Body of pancreas (tissue), 4 donors: Measurements from ENCODE around the gene SETD6. TPM values are rescaled to one million over a fixed set of nuclear protein-coding genes. Genes with fewer than 3 reads are reported as not detected.

Source experiments
- ATAC-seq: fragments of 150-250 bp; one replicate; pipeline ENCODE4 v1.9.1; 2016
- DNase-seq, 4 donors: peaks; one replicate each; pipeline ENCODE4 v3.0.0-alpha.2; 2019
- H3K27ac ChIP-seq, 4 donors: fragments of 200-600 bp; sonication (generic); 1 replicate in 3 of 4; 2 replicates in 1 of 4; pipeline versions ENCODE4 v1.5.1 to v1.6.1; 2016 to 2019; ENCODE audit warnings: mild to moderate bottlenecking in 1 of 4, mixed read lengths in 1 of 4, moderate library complexity in 1 of 4
- H3K27me3 ChIP-seq, 2 donors: fragments of 200-600 bp; sonication (generic); one replicate each; pipeline ENCODE4 v1.6.0; 2016; ENCODE audit warnings: mild to moderate bottlenecking in 1 of 2
- H3K36me3 ChIP-seq, 2 donors: fragments of 200-600 bp; sonication (generic); replicated peaks in 1 of 2; 2 replicates each; pipeline ENCODE4 v1.5.1; 2016; ENCODE audit warnings: low read depth in 2 of 2; ENCODE audit not compliant: insufficient read depth in 1 of 2
- H3K4me1 ChIP-seq: fragments of 200-600 bp; sonication (generic); one replicate; pipeline ENCODE4 v1.6.0; 2016
- H3K4me3 ChIP-seq, 2 donors: fragments of 200-600 bp; sonication (generic); 1 replicate in 1 of 2; 2 replicates in 1 of 2; pipeline ENCODE4 v1.5.1; 2016 to 2019
- H3K9me3 ChIP-seq, 3 donors: fragments of 200-600 bp; sonication (generic); 1 replicate in 2 of 3; 2 replicates in 1 of 3; pipeline ENCODE4 v1.5.1; 2016
- POLR2A ChIP-seq, 3 donors: fragments of 450-650 bp; IDR thresholded peaks; one replicate each; pipeline ENCODE4 v1.6.1; 2016; ENCODE audit warnings: antibody characterized with exemption in 3 of 3, mild to moderate bottlenecking in 2 of 3
- WGBS, 2 donors: methylation state at CpG; one replicate each; pipeline ENCODE4 v1.1.5; 2017; 5-methylcytosine and 5-hydroxymethylcytosine counted together
- intact Hi-C: fragments of 100-400 bp; cut with DNase I; formaldehyde crosslinking; loops from one replicate; pipeline ENCODE4 v1.15.1; 2023
- total RNA-seq, 2 donors: library from RNA; depleted of rRNA; stranded (reverse); fragments of >200 nt; gene quantifications; one replicate each; pipeline ENCODE4 v1.1.0, GENCODE V29; 2016
- TF ChIP-seq, protein P1 (sequence below), 7 experiments: fragments of 450-650 bp in 4 of 7; fragments of 200-600 bp in 3 of 7; sonication (generic) in 3 of 7; IDR thresholded peaks; one replicate each; pipeline ENCODE4 v1.5.1; 2016 to 2019; ENCODE audit warnings: antibody characterized with exemption in 7 of 7

The SETD6 gene
- total RNA-seq, 2 donors from 2014 or later = 67.7 to 80.8 TPM

DNA sequence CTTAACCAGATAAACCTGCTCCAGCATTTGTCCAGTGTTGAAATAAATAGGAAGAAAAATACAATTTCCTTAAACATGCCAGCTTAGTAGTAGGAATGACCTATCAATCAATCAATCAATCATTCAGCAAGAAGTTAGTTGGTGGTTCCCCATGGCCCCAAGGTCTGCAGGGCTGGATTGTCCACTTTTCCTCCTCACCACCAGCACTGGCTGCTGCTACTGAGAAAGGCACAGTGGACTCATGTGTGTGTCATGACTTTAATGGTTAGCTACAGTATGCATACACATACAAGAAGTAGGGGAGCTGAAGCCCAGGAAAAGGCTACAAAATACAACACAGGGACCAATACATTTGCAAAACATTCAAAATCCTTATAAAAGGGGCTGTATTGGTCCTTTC is 4.4 kb downstream of the SETD6 start:
- Histone ChIP-seq H3K4me3 (no peak overlapping the region), H3K4me1 (peaks cover 15% of the 10 kb centered on the region), H3K27me3 (no peaks in the 10 kb centered on the region), H3K27ac (no peak overlapping the region), H3K36me3 (peaks cover 13 to 43% of the 10 kb centered on the region in 2 donors), H3K9me3 (no peaks in the 10 kb centered on the region)
- DNase-seq (no peak), ATAC-seq (no peak)
- intact Hi-C loops = no loop called here
- TF ChIP-seq, protein P1, sequence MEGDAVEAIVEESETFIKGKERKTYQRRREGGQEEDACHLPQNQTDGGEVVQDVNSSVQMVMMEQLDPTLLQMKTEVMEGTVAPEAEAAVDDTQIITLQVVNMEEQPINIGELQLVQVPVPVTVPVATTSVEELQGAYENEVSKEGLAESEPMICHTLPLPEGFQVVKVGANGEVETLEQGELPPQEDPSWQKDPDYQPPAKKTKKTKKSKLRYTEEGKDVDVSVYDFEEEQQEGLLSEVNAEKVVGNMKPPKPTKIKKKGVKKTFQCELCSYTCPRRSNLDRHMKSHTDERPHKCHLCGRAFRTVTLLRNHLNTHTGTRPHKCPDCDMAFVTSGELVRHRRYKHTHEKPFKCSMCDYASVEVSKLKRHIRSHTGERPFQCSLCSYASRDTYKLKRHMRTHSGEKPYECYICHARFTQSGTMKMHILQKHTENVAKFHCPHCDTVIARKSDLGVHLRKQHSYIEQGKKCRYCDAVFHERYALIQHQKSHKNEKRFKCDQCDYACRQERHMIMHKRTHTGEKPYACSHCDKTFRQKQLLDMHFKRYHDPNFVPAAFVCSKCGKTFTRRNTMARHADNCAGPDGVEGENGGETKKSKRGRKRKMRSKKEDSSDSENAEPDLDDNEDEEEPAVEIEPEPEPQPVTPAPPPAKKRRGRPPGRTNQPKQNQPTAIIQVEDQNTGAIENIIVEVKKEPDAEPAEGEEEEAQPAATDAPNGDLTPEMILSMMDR (IDR thresholded peaks at IDR 0.05) = no peak
- no peak for TF ChIP-seq POLR2A (IDR thresholded peaks at IDR 0.05)

- no peak for DNase-seq
- 86 to 92% methylated on average over 5 of the region's 5 CpGs for WGBS, 2 donors
These were observed 14.9 kb downstream of the SETD6 start for GRCh38 chr16:58530179-58530578.

GRCh38 chr16:58532414-58532813 is 17.1 kb downstream of the SETD6 start:
- intact Hi-C loops = loop anchor here (5.0 kb wide), 1 partner anchor 45 kb away; no protein-coding TSS in a partner anchor
- Histone ChIP-seq H3K27me3 (no peaks in the 10 kb centered on the region), H3K36me3 (peaks cover 16 to 39% of the 10 kb centered on the region in 2 donors), H3K4me1 (peaks cover 7% of the 10 kb centered on the region), H3K27ac (no peak overlapping the region), H3K9me3 (no peaks in the 10 kb centered on the region), H3K4me3 (no peak overlapping the region)
- WGBS, 2 donors = 90 to 95% methylated on average over 3 of the region's 3 CpGs
- no peak for TF ChIP-seq POLR2A (IDR thresholded peaks at IDR 0.05)
- TF ChIP-seq, protein P1 (IDR thresholded peaks at IDR 0.05) = no peak
- DNase-seq (no peak), ATAC-seq (no peak)

More at GRCh38 chr16:58530179-58530578, 14.9 kb downstream of the SETD6 start:
- no peaks in the 10 kb centered on the region for H3K9me3 ChIP-seq
- no peak for ATAC-seq
- H3K4me1 ChIP-seq = peaks cover 3% of the 10 kb centered on the region
- H3K27me3 ChIP-seq = no peaks in the 10 kb centered on the region
- TF ChIP-seq POLR2A (IDR thresholded peaks at IDR 0.05) = no peak
- TF ChIP-seq, protein P1 (IDR thresholded peaks at IDR 0.05) = no peak
- H3K4me3 ChIP-seq = no peak overlapping the region
- intact Hi-C loops = loop anchor here (5.0 kb wide), 1 partner anchor 47 kb away; no protein-coding TSS in a partner anchor
- H3K27ac ChIP-seq = no peak overlapping the region
- peaks cover 26 to 41% of the 10 kb centered on the region in 2 donors for H3K36me3 ChIP-seq

DNA sequence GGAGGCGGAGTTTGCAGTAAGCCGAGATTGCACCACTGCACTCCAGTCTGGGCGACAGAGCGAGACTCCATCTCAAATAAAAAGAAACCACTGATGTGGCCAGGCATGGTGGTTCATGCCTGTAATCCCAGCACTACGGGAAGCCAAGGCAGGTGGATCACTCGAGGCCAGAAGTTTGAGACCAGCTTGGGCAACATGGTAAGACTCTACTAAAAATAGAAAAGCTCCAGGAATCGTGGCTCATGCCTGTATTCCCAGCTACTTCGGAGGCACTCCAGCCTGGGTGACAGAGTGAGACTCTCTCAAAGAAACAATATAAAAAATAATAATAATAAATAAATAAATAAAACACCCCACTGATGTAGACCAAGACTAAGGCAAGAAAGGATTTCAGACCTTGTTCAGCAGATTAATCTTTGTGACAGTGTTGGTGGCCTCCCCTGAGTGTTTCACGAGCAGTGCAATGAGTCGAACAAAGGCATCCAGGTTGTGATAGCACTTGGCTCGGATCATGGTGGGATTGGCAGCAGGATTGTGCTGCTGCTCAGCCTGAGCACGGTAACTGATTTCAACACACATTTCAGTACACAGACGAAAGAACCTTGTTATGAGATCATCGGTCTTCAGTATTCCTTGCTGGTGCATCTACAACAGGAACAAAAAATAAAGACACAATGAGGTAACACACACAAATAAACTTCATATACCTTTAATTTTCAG is 18.6 kb downstream of the SETD6 start:
- ATAC-seq = no peak
- intact Hi-C loops = loop anchor here (5.0 kb wide), 1 partner anchor 43 kb away; no protein-coding TSS in a partner anchor
- 82 to 84% methylated on average over 14 of the region's 14 CpGs for WGBS, 2 donors

More for the DNA sequence above, 18.6 kb downstream of the SETD6 start:
- Histone ChIP-seq H3K36me3 (peaks cover 5 to 41% of the 10 kb centered on the region in 2 donors), H3K9me3 (no peaks in the 10 kb centered on the region), H3K27ac (no peak overlapping the region), H3K4me1 (peaks cover 7% of the 10 kb centered on the region), H3K27me3 (no peaks in the 10 kb centered on the region), H3K4me3 (no peak overlapping the region)
- TF ChIP-seq, protein P1 (IDR thresholded peaks at IDR 0.05) = no peak
- no peak for TF ChIP-seq POLR2A (IDR thresholded peaks at IDR 0.05)
- DNase-seq = no peak
